Erythroblast (primary cell): ENCODE measurements around the gene RGS7.

Source experiments
- GATA1 ChIP-seq: IDR thresholded peaks from 2 replicates; pipeline ENCODE4 v1.6.1; 2011; ENCODE audit warnings: low read depth, mild to moderate bottlenecking, control low read depth, low read length, moderate library complexity
- POLR2A ChIP-seq: IDR thresholded peaks from 2 replicates; pipeline ENCODE4 v1.6.1; 2011; ENCODE audit warnings: mild to moderate bottlenecking, low read length

- TF ChIP-seq POLR2A, result no peak
- no peak for TF ChIP-seq GATA1
These were observed 90.9 kb downstream of the RGS7 start for GRCh38 chr1:241266121-241266520.
